Esophagus muscularis mucosa (tissue), 4 donors: ENCODE data around the gene KANK2.

Experiments used
- EP300 ChIP-seq: sonication (generic); formaldehyde crosslinking; IDR thresholded peaks from one replicate; pipeline ENCODE4 v1.6.1; 2017; ENCODE audit warnings: antibody characterized with exemption
- POLR2A ChIP-seq: fragments of 450-650 bp; IDR thresholded peaks from one replicate; pipeline ENCODE4 v1.6.1; 2017; ENCODE audit warnings: antibody characterized with exemption, moderate library complexity, mild to moderate bottlenecking, low read depth
- TF ChIP-seq, protein P1 (sequence below), 3 experiments: fragments of 200-600 bp in 2 of 3; fragments of 450-650 bp in 1 of 3; sonication (generic) in 2 of 3; IDR thresholded peaks; one replicate each; pipeline ENCODE4 v1.5.1; 2017 to 2019; ENCODE audit warnings: antibody characterized with exemption in 3 of 3, mild to moderate bottlenecking in 2 of 3, moderate library complexity in 1 of 3

GRCh38 chr19:11191934-11192333 lies 5.4 kb downstream of the KANK2 start:
- TF ChIP-seq EP300 (no peak), POLR2A (no peak)
- TF ChIP-seq, protein P1, sequence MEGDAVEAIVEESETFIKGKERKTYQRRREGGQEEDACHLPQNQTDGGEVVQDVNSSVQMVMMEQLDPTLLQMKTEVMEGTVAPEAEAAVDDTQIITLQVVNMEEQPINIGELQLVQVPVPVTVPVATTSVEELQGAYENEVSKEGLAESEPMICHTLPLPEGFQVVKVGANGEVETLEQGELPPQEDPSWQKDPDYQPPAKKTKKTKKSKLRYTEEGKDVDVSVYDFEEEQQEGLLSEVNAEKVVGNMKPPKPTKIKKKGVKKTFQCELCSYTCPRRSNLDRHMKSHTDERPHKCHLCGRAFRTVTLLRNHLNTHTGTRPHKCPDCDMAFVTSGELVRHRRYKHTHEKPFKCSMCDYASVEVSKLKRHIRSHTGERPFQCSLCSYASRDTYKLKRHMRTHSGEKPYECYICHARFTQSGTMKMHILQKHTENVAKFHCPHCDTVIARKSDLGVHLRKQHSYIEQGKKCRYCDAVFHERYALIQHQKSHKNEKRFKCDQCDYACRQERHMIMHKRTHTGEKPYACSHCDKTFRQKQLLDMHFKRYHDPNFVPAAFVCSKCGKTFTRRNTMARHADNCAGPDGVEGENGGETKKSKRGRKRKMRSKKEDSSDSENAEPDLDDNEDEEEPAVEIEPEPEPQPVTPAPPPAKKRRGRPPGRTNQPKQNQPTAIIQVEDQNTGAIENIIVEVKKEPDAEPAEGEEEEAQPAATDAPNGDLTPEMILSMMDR (IDR thresholded peaks at IDR 0.05): no peak
